ENCODE results near the gene GSC2. TPM values are rescaled to one million over a fixed set of nuclear protein-coding genes. Genes with fewer than 3 reads are reported as not detected.

GSC2 gene
- total and polyA plus RNA-seq, 9 of the 15 experiments (the other 6 are each of a cell fraction or from before 2014, with no cell fraction given): not detected

DNA sequence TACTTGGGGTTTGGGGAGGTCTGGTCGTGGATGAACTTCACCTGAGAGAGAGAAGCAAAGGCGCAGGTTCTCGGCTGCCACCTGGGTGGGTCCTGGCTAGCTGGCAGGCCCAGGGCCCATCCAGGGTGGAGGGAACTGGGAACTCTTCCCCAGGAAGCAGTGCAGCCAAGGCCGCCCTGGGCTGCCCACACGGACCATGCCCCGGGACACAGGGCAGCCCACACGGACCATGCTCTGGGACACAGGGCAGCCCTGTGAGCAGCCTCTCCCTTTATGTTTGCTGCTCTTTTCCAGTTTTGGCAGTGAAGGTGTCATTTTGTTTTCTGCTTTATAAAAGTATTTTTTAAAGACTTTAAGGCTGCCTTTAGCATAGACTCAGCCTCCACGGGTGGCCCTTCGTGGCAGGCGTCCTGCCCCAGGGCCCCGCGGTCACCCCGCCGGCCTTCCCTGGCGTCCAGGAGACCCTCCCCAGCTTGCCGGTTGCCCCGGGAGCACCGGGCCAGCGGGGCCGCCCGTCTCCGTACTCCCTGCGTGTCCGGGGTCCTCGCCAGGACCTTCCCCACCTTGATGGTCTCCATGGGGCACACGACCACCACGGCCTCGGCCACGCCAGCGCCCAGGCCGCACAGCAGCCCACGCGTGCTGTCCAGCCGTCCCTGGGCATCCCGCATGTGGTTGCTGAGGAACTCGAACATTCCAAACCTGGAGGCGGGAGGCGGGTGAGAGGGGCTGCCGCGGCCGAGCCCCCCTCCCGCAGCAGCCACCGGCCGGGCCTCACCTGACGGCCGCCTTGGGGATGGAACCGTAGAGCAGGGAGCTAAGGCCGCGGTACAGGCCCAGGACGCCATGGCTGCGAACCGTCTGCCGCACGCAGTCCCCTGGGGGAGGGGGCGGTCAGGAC is 27.3 kb upstream of the GSC2 start (continued):
- no peak for TF ChIP-seq ZNF318 (IDR thresholded peaks at IDR 0.05; ENCODE audit: borderline replicate concordance in 1 of 2, low read depth in 1 of 2)
- no peak for TF ChIP-seq ZNF717 (CRISPR knock-in tag; IDR thresholded peaks at IDR 0.05)
- no peak for TF ChIP-seq RBFOX2 (IDR thresholded peaks at IDR 0.05; ENCODE audit: low read depth, low read length)
- no peak for TF ChIP-seq DNMT1 (IDR thresholded peaks at IDR 0.05)
- no peak for TF ChIP-seq KLF10 (CRISPR knock-in tag; IDR thresholded peaks at IDR 0.05)
- TF ChIP-seq, protein P1, sequence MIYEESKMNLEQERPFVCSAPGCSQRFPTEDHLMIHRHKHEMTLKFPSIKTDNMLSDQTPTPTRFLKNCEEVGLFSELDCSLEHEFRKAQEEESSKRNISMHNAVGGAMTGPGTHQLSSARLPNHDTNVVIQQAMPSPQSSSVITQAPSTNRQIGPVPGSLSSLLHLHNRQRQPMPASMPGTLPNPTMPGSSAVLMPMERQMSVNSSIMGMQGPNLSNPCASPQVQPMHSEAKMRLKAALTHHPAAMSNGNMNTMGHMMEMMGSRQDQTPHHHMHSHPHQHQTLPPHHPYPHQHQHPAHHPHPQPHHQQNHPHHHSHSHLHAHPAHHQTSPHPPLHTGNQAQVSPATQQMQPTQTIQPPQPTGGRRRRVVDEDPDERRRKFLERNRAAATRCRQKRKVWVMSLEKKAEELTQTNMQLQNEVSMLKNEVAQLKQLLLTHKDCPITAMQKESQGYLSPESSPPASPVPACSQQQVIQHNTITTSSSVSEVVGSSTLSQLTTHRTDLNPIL (CRISPR knock-in tag; IDR thresholded peaks at IDR 0.05): no peak
- no peak for TF ChIP-seq HES1 (IDR thresholded peaks at IDR 0.05; ENCODE audit: low read depth)
- no peak for TF ChIP-seq U2AF1 (optimal IDR thresholded peaks at IDR 0.05; ENCODE audit: low read depth, low read length)
- no peak for TF ChIP-seq ID3 (CRISPR knock-in tag; IDR thresholded peaks at IDR 0.05)
- no peak for TF ChIP-seq ID3 (tag; IDR thresholded peaks at IDR 0.05)
- TF ChIP-seq DDX20 (tag; IDR thresholded peaks at IDR 0.05; ENCODE audit: low read depth): no peak
- TF ChIP-seq ZFP36 (IDR thresholded peaks at IDR 0.05; ENCODE audit: low read depth, low read length, partially characterized antibody): no peak
- TF ChIP-seq MEIS2 (IDR thresholded peaks at IDR 0.05; ENCODE audit: partially characterized antibody): no peak
- no peak for TF ChIP-seq BCOR (IDR thresholded peaks at IDR 0.05)
- TF ChIP-seq ZNF445 (CRISPR knock-in tag; IDR thresholded peaks at IDR 0.05; ENCODE audit: low read depth): 0 out of 2 replicates have a peak, but pooled peaks have one; percentile 13
- TF ChIP-seq SIRT6 (IDR thresholded peaks at IDR 0.05; ENCODE audit: low read depth, low read length): no peak
- no peak for TF ChIP-seq ZNF263 (CRISPR knock-in tag; IDR thresholded peaks at IDR 0.05; ENCODE audit: borderline replicate concordance)

Data from K562 (cell line).